ENCODE data around the gene WIPF2. TPM values are rescaled to one million over a fixed set of nuclear protein-coding genes. Genes with fewer than 3 reads are reported as not detected.
"Not testable (repeated sequence)": the region's sequence is repeated elsewhere in the genome, so short reads cannot be mapped to it uniquely, and the experiment has no call there.

WIPF2 gene
- total RNA-seq, 1 donor from 2014 or later: 11.2 TPM

- Histone ChIP-seq H3K9me3 (no peaks in the 10 kb centered on the region), H3K4me3 (no peak overlapping the region), H3K27me3 (no peaks in the 10 kb centered on the region), H3K4me1 (peaks cover 0 to 2% of the 10 kb centered on the region in 2 donors), H3K36me3 (no peaks in the 10 kb centered on the region), H3K27ac (no peak overlapping the region)
- intact Hi-C loops (cut with DNase I): no loop called here
- no peak for TF ChIP-seq CTCF (IDR thresholded peaks at IDR 0.05)
- DNase-seq (ENCODE audit: low spot score in 2 of 2): no peak
Measured at GRCh38 chr17:40295488-40296436, 76.7 kb downstream of the WIPF2 start.

- Histone ChIP-seq H3K9me3 (no peaks in the 10 kb centered on the region), H3K36me3 (no peaks in the 10 kb centered on the region), H3K27ac (no peak overlapping the region), H3K27me3 (no peaks in the 10 kb centered on the region), H3K4me1 (peaks cover 0 to 2% of the 10 kb centered on the region in 2 donors), H3K4me3 (no peak overlapping the region)
- no peak for DNase-seq (ENCODE audit: low spot score in 2 of 2)
- intact Hi-C loops (cut with DNase I): no loop called here
- no peak for TF ChIP-seq CTCF (IDR thresholded peaks at IDR 0.05)
Measured at GRCh38 chr17:40297511-40297910, 78.4 kb downstream of the WIPF2 start.

- H3K4me3 ChIP-seq: no peak overlapping the region
- H3K27ac ChIP-seq: no peak overlapping the region
- no peak for DNase-seq (ENCODE audit: low spot score in 2 of 2)
- H3K36me3 ChIP-seq: no peaks in the 10 kb centered on the region
- H3K9me3 ChIP-seq: no peaks in the 10 kb centered on the region
- H3K27me3 ChIP-seq: no peaks in the 10 kb centered on the region
- intact Hi-C loops (cut with DNase I): no loop called here
- TF ChIP-seq CTCF (IDR thresholded peaks at IDR 0.05): no peak
- peaks cover 0 to 5% of the 10 kb centered on the region in 2 donors for H3K4me1 ChIP-seq
Measured at GRCh38 chr17:40298726-40299125, 79.6 kb downstream of the WIPF2 start.

- DNase-seq (ENCODE audit: low spot score in 2 of 2); H3K9me3 ChIP-seq; H3K36me3 ChIP-seq; H3K4me1 ChIP-seq; intact Hi-C loops (cut with DNase I); H3K4me3 ChIP-seq; H3K27me3 ChIP-seq; H3K27ac ChIP-seq: not testable (repeated sequence)
Measured at GRCh38 chr17:40299159-40299757, 80.2 kb downstream of the WIPF2 start.

- intact Hi-C loops (cut with DNase I): no loop called here
- H3K4me1 ChIP-seq: peaks cover 0 to 8% of the 10 kb centered on the region in 2 donors
- no peak for TF ChIP-seq CTCF (IDR thresholded peaks at IDR 0.05)
- no peak overlapping the region for H3K27ac ChIP-seq
- H3K9me3 ChIP-seq: no peaks in the 10 kb centered on the region
- no peaks in the 10 kb centered on the region for H3K27me3 ChIP-seq
- no peak for DNase-seq (ENCODE audit: low spot score in 2 of 2)
- no peak overlapping the region for H3K4me3 ChIP-seq
- no peaks in the 10 kb centered on the region for H3K36me3 ChIP-seq
Measured at GRCh38 chr17:40301315-40301714, 82.2 kb downstream of the WIPF2 start.

All from ascending aorta (tissue), 2 donors.